ENCODE measurements around the gene BIN2.
A peak's percentile ranks its signal among the peaks of the same experiment; 100 is the strongest.
"Not testable (repeated sequence)": the region's sequence is repeated elsewhere in the genome, so short reads cannot be mapped to it uniquely, and the experiment has no call there.

The BIN2 gene

GRCh38 chr12:51269174-51270066 lies 54.6 kb downstream of the BIN2 start:
- peak overlapping the region; percentile 86 for H3K27ac ChIP-seq (ENCODE audit: poor library complexity, severe bottlenecking)
- TF ChIP-seq CTCF (IDR thresholded peaks at IDR 0.05; ENCODE audit: poor library complexity, severe bottlenecking) = peak; percentile 59

GRCh38 chr12:51265024-51265423 lies 59.0 kb downstream of the BIN2 start:
- H3K4me3 ChIP-seq (ENCODE audit: severe bottlenecking) = no peak overlapping the region
- TF ChIP-seq CTCF (IDR thresholded peaks at IDR 0.05; ENCODE audit: poor library complexity, severe bottlenecking) = no peak
- no peak for DNase-seq (ENCODE audit: low spot score)
- peaks cover 12% of the 10 kb centered on the region for H3K4me1 ChIP-seq (ENCODE audit: insufficient read depth, poor library complexity, severe bottlenecking)
- no peak for ATAC-seq (ENCODE audit: low read depth)
- H3K27ac ChIP-seq (ENCODE audit: poor library complexity, severe bottlenecking) = no peak overlapping the region
- peaks cover 14% of the 10 kb centered on the region; the same call in 1 of the 2 replicates for H3K36me3 ChIP-seq (ENCODE audit: low read depth)
- H3K9me3 ChIP-seq (ENCODE audit: severe bottlenecking) = no peaks in the 10 kb centered on the region
- no peaks in the 10 kb centered on the region for H3K27me3 ChIP-seq (ENCODE audit: insufficient read depth, poor library complexity, severe bottlenecking)

More at GRCh38 chr12:51269174-51270066, 54.6 kb downstream of the BIN2 start:
- Histone ChIP-seq H3K36me3 (ENCODE audit: low read depth) (peaks cover 6% of the 10 kb centered on the region), H3K4me1 (ENCODE audit: insufficient read depth, poor library complexity, severe bottlenecking) (peaks cover 23% of the 10 kb centered on the region), H3K27me3 (ENCODE audit: insufficient read depth, poor library complexity, severe bottlenecking) (no peaks in the 10 kb centered on the region), H3K9me3 (ENCODE audit: severe bottlenecking) (no peaks in the 10 kb centered on the region), H3K4me3 (ENCODE audit: severe bottlenecking) (peak overlapping the region; percentile 48)
- ATAC-seq (ENCODE audit: low read depth) (peak; percentile 60), DNase-seq (ENCODE audit: low spot score) (peak; percentile 66)

- no peak for DNase-seq (ENCODE audit: low spot score)
- peaks cover 12% of the 10 kb centered on the region for H3K4me1 ChIP-seq (ENCODE audit: insufficient read depth, poor library complexity, severe bottlenecking)
- peaks cover 14% of the 10 kb centered on the region; the same call in 1 of the 2 replicates for H3K36me3 ChIP-seq (ENCODE audit: low read depth)
- no peak for TF ChIP-seq CTCF (IDR thresholded peaks at IDR 0.05; ENCODE audit: poor library complexity, severe bottlenecking)
- H3K9me3 ChIP-seq (ENCODE audit: severe bottlenecking) = no peaks in the 10 kb centered on the region
- H3K27ac ChIP-seq (ENCODE audit: poor library complexity, severe bottlenecking) = no peak overlapping the region
- H3K27me3 ChIP-seq (ENCODE audit: insufficient read depth, poor library complexity, severe bottlenecking) = no peaks in the 10 kb centered on the region
- no peak for ATAC-seq (ENCODE audit: low read depth)
- no peak overlapping the region for H3K4me3 ChIP-seq (ENCODE audit: severe bottlenecking)
Observed at GRCh38 chr12:51264297-51264696, 59.7 kb downstream of the BIN2 start.

- DNase-seq (ENCODE audit: low spot score) (no peak), ATAC-seq (ENCODE audit: low read depth) (no peak)
- no peaks in the 10 kb centered on the region for H3K27me3 ChIP-seq (ENCODE audit: insufficient read depth, poor library complexity, severe bottlenecking)
- peaks cover 14% of the 10 kb centered on the region; the same call in 1 of the 2 replicates for H3K36me3 ChIP-seq (ENCODE audit: low read depth)
- no peak overlapping the region for H3K4me3 ChIP-seq (ENCODE audit: severe bottlenecking)
- H3K9me3 ChIP-seq (ENCODE audit: severe bottlenecking) = no peaks in the 10 kb centered on the region
- no peak overlapping the region for H3K27ac ChIP-seq (ENCODE audit: poor library complexity, severe bottlenecking)
- H3K4me1 ChIP-seq (ENCODE audit: insufficient read depth, poor library complexity, severe bottlenecking) = peaks cover 7% of the 10 kb centered on the region
- no peak for TF ChIP-seq CTCF (IDR thresholded peaks at IDR 0.05; ENCODE audit: poor library complexity, severe bottlenecking)
Observed at GRCh38 chr12:51263341-51263740, 60.6 kb downstream of the BIN2 start.

GRCh38 chr12:51262758-51263177 lies 61.2 kb downstream of the BIN2 start:
- DNase-seq (ENCODE audit: low spot score) (no peak), ATAC-seq (ENCODE audit: low read depth) (peak; percentile 66; the same call in 2 of the 3 replicates)
- Histone ChIP-seq H3K9me3 (ENCODE audit: severe bottlenecking) (no peaks in the 10 kb centered on the region), H3K27me3 (ENCODE audit: insufficient read depth, poor library complexity, severe bottlenecking) (no peaks in the 10 kb centered on the region), H3K36me3 (ENCODE audit: low read depth) (peaks cover 14% of the 10 kb centered on the region; the same call in 1 of the 2 replicates), H3K4me1 (ENCODE audit: insufficient read depth, poor library complexity, severe bottlenecking) (peaks cover 7% of the 10 kb centered on the region), H3K27ac (ENCODE audit: poor library complexity, severe bottlenecking) (no peak overlapping the region), H3K4me3 (ENCODE audit: severe bottlenecking) (no peak overlapping the region)
- peak; percentile 45 for TF ChIP-seq CTCF (IDR thresholded peaks at IDR 0.05; ENCODE audit: poor library complexity, severe bottlenecking)

GRCh38 chr12:51259600-51259999 lies 64.4 kb downstream of the BIN2 start:
- not testable (repeated sequence) for DNase-seq (ENCODE audit: low spot score); H3K36me3 ChIP-seq (ENCODE audit: low read depth); H3K9me3 ChIP-seq (ENCODE audit: severe bottlenecking); H3K27ac ChIP-seq (ENCODE audit: poor library complexity, severe bottlenecking); H3K4me1 ChIP-seq (ENCODE audit: insufficient read depth, poor library complexity, severe bottlenecking); H3K27me3 ChIP-seq (ENCODE audit: insufficient read depth, poor library complexity, severe bottlenecking); H3K4me3 ChIP-seq (ENCODE audit: severe bottlenecking); ATAC-seq (ENCODE audit: low read depth)
